GM19238 (cell line): ENCODE data around the gene SRGAP1.

Source experiments
- DNase-seq: peaks from one replicate; pipeline ENCODE4 v3.0.0; 2011; ENCODE audit warnings: low spot score; ENCODE audit not compliant: insufficient read length

Gene SRGAP1

DNA sequence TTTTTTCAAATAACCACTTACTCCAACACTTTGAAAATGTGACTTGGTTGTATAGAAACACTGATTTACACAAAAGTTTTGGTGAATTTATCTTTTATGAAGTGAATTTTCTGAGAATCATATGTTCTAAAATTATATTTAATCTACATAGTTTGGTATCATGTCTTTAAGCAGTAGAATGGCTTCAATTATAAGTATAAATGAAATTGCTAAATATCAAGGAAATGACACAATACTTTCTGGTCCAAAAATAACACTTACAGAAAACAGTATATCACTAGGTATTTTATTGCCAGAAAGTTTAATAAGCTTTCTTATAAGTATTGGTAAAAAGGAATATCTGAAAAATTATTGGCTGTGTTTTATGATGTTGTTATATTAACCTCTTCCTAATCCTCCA lies 90.9 kb downstream of the SRGAP1 start:
- no peak for DNase-seq

DNA sequence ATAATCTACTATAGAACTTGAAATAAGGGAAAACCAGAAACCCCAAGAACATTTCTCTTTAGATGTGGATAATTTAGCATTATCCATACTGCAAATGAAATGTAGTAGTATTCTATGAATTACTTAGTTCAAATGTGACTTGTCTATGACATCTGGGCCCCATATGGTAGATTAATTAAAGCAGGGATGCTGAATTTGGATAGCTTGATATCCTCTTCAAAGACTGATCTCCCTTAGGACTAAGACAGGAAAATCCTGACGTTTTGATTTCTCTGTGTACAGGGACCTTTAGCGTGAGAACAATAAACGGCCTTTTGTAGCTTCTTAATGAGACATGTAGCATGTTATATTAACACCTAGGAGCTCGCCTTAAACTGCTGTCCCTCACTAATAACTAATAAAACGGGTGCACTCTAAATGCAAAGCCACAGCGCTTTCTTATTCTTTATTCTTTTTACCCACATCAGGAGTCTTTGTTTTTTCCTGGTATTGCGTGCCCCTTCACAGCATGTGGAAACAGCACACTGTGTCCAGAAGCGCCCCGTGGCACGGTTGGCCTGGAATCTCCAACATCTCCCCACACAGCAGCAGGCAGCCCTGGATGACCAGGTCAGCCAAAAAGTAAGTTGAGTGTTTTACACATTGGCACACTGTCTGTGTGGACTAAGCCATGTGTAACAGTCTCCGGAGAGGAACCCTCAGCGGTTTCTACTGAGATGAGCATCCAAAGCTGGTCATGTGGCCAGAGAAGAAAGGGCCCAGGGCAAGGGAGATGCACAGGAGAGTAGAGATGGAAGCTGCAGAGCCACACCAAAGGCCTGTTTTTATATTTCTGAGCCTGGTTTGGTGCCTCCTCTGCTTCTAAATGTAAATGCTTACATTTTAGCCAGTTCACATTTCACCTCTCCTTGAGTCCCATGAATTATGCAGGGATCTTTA lies 93.1 kb downstream of the SRGAP1 start:
- no peak for DNase-seq

DNA sequence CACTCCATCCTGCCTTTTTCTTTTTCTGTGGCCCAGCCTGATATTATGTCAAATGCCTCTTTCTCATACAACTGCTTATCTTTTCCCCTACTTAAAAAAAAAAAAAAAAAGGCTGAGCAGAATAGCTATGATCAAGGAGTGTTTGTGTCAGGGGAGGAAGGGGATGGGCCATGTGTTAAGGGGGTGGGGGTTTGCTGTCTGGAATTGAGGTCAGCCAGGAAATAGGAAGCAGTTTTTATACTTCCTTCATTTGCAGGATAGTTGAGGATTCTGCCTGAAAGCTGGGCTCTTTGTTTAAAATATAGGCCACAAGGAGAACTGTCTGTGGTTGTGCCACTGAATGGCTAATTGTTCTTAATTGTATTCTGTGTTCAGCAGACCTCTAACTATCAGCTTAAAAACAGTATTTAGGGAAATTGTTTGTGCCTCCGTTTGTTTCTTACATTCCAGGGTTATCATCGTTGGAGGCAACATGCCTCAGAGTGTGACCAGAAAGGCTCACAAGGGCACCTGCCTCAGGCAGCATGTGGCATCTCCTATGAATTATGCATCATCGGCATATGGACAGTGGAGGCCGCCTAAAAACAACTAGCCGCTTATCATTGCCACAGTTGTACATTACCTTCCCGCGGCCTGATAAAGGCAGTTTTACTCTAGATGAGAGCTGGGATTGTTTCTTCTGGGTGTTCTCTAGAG lies 96.0 kb downstream of the SRGAP1 start:
- DNase-seq, result no peak

DNA sequence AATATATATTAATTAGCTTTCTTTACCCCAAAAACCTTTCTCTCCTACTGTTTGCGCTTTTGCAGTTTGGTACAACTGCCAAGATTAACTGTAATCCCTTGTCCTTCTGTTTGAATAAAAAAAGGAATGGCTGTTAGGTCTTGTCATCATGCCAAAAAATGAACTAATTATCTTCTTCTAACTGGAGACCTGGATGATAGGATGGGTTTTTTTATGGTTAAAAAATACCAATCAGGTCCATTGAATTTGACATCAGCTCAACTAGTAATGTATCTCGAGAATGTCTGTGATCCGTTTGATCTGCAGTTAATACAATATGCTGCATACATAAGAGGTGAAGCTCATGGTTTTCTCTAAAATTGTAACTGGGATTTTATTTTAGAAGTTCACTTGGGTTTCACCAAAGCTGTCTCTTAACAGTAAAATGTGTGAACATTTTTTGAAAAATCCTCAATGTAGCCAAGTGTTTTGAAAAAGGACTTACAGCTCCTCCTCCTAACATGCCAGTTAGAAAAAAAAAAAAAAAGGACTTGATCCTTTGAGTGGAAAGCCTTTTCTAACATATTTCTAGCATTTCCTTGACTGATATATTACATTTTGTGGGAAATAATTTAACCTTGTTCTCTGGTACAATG lies 96.8 kb downstream of the SRGAP1 start:
- no peak for DNase-seq

DNA sequence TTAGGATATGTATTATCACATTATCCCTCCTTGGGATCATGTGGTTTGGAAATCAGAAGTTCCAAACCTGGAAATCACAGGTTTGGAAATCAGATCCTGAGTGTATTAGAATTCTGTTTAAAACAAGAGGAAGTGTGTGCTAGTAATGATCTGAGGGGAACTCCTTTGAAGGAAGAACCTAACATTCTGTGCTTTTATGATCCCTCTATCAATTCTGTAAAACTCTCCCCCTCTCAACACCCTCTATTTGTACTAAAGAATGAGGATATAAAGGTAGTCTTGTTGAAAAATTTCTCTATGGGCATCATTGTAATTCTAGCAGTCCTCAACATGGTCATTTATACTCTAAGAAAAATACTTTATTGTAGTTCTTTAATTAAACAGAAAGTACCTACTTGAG lies 97.4 kb downstream of the SRGAP1 start:
- no peak for DNase-seq

DNA sequence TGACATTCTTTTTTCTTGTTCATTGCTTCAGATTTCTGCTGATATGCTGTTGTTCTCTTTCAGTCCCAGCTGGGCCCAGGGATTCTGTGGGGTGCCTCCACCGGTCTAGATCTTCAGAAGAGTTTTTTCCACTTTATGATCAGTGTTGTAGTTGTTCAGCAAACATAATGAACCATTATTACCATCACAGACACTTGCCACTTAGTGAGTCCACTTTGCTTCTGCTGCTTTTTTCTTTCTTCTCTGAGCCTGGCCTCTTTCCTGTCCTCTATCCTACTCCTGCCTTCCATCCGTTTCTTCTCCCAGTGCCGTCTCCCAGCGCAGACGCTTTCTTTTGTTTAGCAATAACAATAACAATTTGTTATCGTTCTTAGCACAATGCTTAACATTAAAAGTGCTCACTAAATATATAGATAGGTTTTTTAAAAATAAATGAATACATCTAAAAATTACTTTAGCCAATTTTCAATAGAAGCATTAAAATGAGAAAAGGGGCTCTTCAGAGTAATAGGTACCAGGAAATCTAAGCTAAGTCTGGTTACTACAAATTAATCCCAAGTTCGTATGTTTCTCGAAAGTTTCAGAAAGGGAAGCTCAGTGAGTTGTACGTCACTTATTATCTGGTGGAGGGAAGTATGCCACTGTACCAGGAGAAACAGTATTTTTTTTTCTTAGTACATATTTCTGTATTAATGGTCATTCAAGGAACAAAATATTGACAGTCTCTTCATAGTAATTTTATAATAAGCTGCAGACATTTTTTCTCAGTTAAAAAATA lies 98.2 kb downstream of the SRGAP1 start:
- no peak for DNase-seq

DNA sequence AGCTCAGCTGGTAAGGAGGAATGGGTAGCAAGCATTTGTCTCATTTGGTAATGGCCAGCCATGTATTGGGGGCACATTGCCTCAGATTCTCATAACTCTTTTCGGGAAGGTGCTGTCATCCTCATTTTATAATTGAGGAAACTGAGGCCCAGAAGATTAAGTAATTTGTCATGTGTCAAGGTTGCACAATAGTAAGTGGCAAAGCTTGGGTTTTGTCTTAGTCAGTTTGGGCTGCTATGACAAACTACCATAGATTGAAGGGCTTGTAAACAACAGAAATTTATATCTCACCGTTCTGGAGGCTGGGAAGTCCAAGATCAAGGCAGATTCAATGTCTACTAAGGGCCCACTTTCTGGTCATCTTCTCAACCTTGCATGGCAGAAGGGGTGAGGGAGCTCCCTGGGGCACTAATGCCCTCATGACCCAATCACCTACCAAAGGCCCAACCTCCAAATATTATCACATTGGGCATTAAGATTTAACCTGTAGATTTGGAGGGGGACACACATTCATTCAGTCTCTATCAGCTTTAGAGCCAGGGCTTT lies 99.6 kb downstream of the SRGAP1 start:
- no peak for DNase-seq

DNA sequence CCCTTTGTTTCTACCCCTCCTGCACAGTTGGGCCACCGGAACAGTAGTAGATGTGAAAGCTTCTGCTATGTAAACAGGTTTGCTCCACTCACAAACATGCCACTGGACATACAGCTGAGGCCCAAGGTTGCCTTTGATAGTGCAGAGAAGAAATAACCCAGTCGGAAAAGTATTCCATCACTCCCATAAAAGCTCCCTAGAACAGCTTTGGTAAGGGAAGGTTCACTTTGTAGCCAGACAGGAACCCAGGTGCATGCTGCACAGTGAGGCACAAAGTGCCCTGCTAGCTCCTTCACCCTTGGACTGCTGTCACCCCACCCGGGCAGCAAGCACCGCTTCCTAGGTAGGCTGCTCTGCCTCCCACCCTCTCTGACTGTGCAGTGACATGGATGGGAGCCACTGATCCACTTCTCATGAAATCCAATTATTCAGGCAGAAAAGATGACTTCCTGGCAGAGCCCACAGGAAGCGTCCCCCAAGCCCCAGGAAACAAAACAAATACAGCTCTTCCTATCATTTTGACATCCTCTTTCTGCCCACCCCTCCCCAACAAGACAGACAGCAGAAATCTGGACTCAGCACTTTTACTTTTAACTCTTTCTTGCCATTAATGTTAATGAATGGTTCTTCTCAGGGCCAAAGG lies 100.2 kb downstream of the SRGAP1 start:
- DNase-seq, result no peak

DNA sequence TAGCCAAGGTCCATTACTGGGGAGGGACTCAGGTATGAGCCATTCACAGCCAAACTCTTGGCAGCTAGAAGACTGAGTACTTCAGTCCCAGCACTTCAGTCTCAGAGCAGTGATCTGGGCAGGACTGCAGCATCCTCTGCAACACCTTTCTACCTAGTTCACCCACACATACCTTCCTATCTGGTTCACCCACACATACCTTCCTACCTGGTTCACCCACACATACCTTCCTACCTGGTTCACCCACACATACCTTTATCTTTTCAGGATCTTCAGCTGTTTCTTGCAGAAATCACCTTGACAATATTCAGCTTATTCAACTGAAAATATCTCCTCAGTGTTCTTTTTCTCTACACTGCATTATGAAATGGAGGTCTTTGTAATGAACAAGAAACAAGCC lies 101.3 kb downstream of the SRGAP1 start:
- DNase-seq, result no peak

DNA sequence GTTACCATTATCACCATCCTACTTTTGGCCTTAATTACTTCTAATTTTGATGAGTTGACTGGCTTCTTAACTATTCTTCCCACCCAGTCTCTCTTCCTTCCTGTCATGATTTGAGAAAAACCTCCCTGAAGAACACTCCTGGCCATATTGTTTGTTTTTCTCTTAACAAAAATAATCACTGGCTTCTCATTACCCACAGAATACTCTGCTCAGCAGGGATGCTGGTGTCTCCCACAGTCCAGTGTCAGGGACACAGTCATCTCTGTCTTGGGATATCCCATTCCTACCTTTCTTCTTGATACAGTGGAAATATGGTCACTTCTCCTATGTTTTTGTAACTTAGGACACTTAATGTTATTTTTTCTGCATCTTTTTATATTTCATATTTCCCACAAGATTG lies 103.7 kb downstream of the SRGAP1 start:
- no peak for DNase-seq

DNA sequence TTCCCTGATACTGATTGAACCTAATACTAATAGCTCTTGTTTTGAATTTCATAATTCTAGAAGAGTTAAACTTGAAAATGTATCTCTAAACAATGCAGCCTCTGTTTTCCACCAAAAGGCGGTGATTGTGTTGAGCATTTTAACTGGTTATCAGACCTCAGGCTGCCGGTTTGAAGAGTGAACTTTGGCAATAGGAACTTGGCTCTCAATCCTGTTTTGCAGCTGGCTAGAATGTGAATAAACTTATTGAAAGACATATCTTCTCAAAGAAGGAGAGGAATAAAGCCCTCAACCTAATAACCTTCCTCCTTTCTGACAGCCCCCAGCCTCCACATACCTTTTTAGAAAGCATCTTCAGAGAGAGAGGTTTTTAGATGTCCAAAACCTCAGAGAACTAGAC lies 105.4 kb downstream of the SRGAP1 start:
- no peak for DNase-seq

DNA sequence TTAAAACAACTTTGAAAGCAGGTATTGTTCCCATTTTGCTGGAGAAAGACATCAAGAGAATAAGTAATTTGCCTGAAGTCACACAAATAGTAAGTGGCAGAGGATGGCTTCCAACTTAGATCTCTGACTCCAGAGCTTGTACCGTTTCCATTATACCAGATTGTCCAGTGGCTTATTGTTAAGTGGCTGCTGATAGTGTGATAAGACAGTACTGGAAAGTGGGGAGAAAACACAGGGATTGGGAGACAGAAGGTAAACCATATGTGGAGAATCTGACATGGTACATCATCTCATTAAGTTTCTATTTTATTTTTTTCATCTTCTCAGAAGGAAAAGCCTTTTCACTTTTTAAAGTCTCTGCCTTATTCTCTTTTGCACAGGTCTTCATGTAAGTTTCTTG lies 108.5 kb downstream of the SRGAP1 start:
- no peak for DNase-seq

DNA sequence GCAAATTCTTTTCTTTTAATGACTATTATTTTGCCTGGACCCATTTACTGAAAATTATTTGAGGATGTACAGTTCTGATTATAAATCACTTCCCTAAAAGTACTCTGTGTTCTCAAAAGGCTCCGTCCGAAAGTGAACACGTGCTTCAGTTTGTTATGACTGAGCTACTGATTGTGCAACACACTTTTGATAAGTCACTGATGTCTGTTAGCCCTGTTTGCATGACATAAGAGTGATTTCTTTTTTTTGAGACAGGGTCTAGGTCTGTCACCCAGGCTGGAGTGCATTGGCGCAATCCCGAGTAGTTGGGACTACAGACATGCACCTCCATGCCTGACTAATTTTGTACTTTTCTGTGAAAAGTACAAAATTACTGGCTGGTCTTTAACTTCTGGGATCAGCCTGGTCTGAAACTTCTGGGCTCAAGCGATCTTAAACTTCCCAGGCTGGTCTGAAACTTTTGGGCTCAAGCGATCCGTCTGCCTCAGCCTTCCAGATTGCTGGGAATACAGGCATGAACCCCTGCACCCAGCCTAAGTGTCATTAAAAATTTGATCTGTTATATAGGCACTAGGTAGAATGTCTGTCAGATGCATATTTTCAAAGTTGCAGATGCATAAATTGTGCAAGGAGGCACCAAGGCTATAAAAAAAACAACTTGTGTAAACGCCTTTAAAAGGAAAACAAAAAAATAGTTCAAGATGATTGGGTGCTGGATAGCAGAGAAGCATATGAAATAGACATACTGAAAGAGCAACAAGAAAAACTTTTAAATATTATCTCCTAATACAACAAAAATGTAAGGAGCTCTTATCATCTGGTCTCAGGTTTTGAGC lies 111.5 kb downstream of the SRGAP1 start:
- no peak for DNase-seq

DNA sequence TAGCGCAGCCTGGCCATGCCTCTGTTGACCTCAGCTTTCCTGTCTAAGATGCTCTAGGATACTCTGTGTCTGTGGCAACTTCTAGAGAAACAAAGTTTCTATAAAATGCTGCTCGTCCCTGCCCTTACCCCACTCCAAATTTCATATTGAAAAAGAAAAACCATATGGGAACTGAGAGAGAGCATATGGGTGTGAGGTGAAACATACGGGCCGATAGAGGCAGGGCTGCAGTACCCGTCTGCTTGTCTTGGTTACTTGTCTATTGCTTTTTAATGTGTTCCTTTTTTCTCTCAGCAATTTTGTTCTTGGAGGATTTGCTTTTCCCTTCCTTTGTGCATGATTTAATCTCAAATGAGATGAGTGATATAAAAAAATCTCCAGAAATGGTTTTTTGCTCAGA lies 113.0 kb downstream of the SRGAP1 start:
- DNase-seq, result no peak

DNA sequence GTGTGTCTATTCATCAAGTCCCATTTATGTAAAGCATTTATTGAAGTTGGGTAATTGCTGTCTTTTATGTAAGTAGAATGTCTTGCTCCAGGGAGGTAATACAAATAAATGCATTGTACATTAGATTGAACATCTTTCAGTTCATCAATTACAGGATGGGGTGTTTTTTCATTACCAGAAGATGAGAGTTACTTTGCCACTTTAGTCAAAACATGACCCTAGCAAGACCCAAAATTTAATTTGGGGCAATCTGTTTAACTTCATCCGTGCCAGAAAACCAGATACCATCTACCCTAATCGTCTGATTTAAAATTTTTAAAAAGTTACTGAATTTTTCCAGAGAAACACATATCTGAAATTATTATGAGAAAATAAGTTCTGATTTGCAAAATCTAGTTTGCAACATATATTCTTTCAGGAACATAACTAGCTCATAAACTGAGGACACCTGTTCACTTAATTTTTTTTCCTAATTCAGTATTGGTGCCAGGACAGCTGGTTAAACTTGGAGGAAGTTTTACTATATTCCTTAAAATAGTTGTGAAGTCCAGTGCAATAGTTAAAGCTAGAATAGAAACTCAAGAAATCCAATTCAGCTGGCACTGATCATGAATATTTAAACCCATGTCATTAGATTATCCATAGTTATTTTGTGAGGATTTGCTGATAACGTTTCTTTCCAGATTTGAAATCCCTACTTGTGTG lies 114.5 kb downstream of the SRGAP1 start:
- DNase-seq, result no peak

DNA sequence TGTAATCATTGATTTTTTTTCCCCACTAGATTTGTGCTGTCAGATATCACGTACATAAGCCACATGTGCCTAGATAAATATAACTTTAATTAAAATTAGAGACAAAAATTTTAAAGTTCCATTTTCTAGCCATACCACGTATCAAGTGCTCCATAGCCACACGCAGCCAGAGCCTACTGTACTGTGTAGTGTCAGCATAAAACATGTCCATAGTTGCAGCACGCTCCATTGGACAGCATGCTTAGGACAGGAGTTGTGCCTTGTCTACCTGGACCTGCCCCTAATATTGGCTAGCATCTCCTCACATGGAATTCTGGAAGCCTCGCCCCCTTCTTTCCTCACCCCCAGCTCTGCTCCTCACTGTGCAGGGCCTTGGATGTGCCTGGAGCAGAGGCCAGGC lies 116.5 kb downstream of the SRGAP1 start:
- DNase-seq, result no peak

DNA sequence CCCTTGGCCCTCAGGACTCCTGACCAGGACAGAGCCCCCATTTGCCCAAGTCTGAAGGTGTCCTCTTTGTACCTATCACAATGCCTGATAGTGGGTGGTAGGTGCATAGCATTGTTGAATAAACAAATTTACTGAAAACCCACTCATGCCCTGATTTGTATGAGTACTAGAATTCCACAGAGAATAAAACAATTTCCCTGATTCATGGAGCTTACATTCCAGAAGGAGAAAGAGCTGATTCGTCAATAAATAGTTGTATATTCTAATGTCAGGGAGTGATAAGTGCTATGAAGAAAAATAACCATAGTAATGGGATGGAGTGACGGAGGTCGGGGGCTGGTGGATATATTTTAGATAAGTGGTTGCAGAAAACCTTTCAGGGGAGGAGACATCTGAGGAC lies 117.0 kb downstream of the SRGAP1 start:
- DNase-seq, result no peak

DNA sequence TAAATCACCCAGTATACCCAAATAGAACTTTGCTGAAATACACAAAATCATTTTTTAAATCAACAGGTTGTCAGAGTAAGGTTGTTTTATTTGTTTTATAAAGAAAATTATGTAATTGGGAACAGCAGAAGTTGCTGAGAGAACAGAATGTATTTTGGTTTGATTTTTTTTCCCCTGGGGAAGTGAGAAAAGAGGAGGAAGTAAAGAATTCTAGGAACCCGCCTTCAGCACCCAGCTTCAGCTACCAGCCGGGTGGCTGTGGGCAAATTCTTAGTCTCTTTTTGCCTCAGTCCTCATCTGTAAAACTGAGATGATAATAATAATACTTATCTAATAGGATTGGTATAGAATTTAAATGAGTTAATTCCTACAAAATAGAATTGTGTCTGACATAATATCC lies 119.4 kb downstream of the SRGAP1 start:
- DNase-seq, result no peak

DNA sequence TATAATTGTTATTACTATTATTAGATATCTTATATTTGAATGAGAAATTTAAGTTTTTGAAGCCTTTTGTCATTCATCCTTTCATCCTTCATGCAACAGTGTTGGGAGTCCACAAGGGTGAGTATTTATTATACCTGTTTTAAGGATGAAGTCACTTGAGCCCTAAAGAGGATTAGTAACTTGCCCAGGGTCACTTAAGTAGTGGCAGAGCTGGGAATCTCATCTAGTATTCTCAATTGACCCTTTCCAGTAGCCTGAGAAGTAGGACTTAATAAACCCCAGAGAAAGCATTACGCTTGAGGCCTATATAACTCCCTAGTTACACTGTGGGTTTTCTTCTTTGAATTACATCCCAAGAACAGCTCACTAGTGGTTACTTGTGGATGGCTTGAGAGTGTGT lies 119.8 kb downstream of the SRGAP1 start:
- no peak for DNase-seq
